Spinal cord (tissue), 10 donors: ENCODE results near the gene ARMC9. TPM values are rescaled to one million over a fixed set of nuclear protein-coding genes. Genes with fewer than 3 reads are reported as not detected.
"Not testable (repeated sequence)": the region's sequence is repeated elsewhere in the genome, so short reads cannot be mapped to it uniquely, and the experiment has no call there.

ENCODE experiments used
- DNase-seq, 6 donors: peaks; one replicate each; pipeline versions ENCODE4 v3.0.0 to v3.0.0-alpha.2; 2013 to 2015; ENCODE audit warnings: low spot score in 6 of 6, low read depth in 4 of 6
- H3K27ac ChIP-seq: one replicate; pipeline ENCODE4 v1.5.1; 2013; ENCODE audit warnings: low read depth, low read length, control low read depth
- H3K27me3 ChIP-seq: one replicate; pipeline ENCODE4 v1.6.1; 2013; ENCODE audit warnings: low read length; ENCODE audit not compliant: control insufficient read depth, insufficient read depth
- H3K36me3 ChIP-seq: one replicate; pipeline ENCODE4 v1.6.1; 2013; ENCODE audit warnings: low read length; ENCODE audit not compliant: control insufficient read depth, insufficient read depth
- H3K4me1 ChIP-seq: one replicate; pipeline ENCODE4 v1.6.1; 2013; ENCODE audit warnings: low read length; ENCODE audit not compliant: control insufficient read depth, insufficient read depth
- H3K4me3 ChIP-seq: one replicate; pipeline ENCODE4 v1.5.1; 2013; ENCODE audit warnings: low read depth, low read length, control low read depth
- H3K9me3 ChIP-seq: one replicate; pipeline ENCODE4 v1.6.1; 2013; ENCODE audit warnings: low read length; ENCODE audit not compliant: control insufficient read depth, insufficient read depth
- WGBS: methylation state at CpG from one replicate; pipeline ENCODE4 v1.1.5; 2013; ENCODE audit warnings: missing lambda C conversion rate; ENCODE audit not compliant: insufficient coverage; 5-methylcytosine and 5-hydroxymethylcytosine counted together
- polyA plus RNA-seq, 2 donors: library from polyadenylated mRNA; unstranded; fragments of 120-200 nt; gene quantifications; one replicate each; pipeline ENCODE4 v1.2.1, GENCODE V29; 2013; ENCODE audit not compliant: insufficient read length in 2 of 2
- total RNA-seq, 2 donors: library from RNA; depleted of rRNA in 1 of 2; stranded (reverse); fragments of 120-200 nt in 1 of 2; fragments of >200 nt in 1 of 2; gene quantifications; one replicate each; pipeline versions ENCODE4 v1.2.3 to v1.2.4, GENCODE V29; 2013 to 2014
- donor health status: healthy.

The ARMC9 gene
- total and polyA plus RNA-seq, 4 donors: 14.4 to 27.6 (median 21.3) TPM

- peaks cover 32% of the 10 kb centered on the region for H3K36me3 ChIP-seq
- no peaks in the 10 kb centered on the region for H3K9me3 ChIP-seq
- 65% methylated on average over 6 of the region's 6 CpGs for WGBS
- H3K4me3 ChIP-seq: no peak overlapping the region
- H3K27ac ChIP-seq: no peak overlapping the region
- DNase-seq: no peak
- peaks cover 24% of the 10 kb centered on the region for H3K4me1 ChIP-seq
- H3K27me3 ChIP-seq: no peaks in the 10 kb centered on the region
These were observed 172.0 kb downstream of the ARMC9 start for GRCh38 chr2:231370429-231370748.

- H3K27ac ChIP-seq: no peak overlapping the region
- no peak for DNase-seq
- 63% methylated on average over 15 of the region's 21 CpGs for WGBS
These were observed 172.5 kb downstream of the ARMC9 start for GRCh38 chr2:231370749-231371429.

GRCh38 chr2:231371430-231372054 lies 173.1 kb downstream of the ARMC9 start:
- WGBS: 63% methylated on average over 13 of the region's 13 CpGs

More at GRCh38 chr2:231370749-231371429, 172.5 kb downstream of the ARMC9 start:
- Histone ChIP-seq H3K4me3 (no peak overlapping the region), H3K36me3 (peaks cover 32% of the 10 kb centered on the region), H3K9me3 (no peaks in the 10 kb centered on the region), H3K4me1 (peaks cover 19% of the 10 kb centered on the region), H3K27me3 (no peaks in the 10 kb centered on the region)

GRCh38 chr2:231372326-231372725 lies 173.9 kb downstream of the ARMC9 start:
- no peak overlapping the region for H3K4me3 ChIP-seq
- H3K27me3 ChIP-seq: no peaks in the 10 kb centered on the region
- peaks cover 29% of the 10 kb centered on the region for H3K36me3 ChIP-seq
- 85% methylated on average over 3 of the region's 7 CpGs for WGBS
- H3K9me3 ChIP-seq: no peaks in the 10 kb centered on the region
- no peak overlapping the region for H3K27ac ChIP-seq
- DNase-seq: no peak
- peaks cover 15% of the 10 kb centered on the region for H3K4me1 ChIP-seq

More at GRCh38 chr2:231371430-231372054, 173.1 kb downstream of the ARMC9 start:
- DNase-seq: no peak
- Histone ChIP-seq H3K27me3 (no peaks in the 10 kb centered on the region), H3K4me1 (peaks cover 15% of the 10 kb centered on the region), H3K4me3 (no peak overlapping the region), H3K27ac (no peak overlapping the region), H3K36me3 (peaks cover 32% of the 10 kb centered on the region), H3K9me3 (no peaks in the 10 kb centered on the region)

GRCh38 chr2:231373184-231373583 lies 174.8 kb downstream of the ARMC9 start:
- H3K36me3 ChIP-seq: peaks cover 29% of the 10 kb centered on the region
- no peak overlapping the region for H3K4me3 ChIP-seq
- no peak for DNase-seq
- WGBS: 100% methylated on average over 1 of the region's 8 CpGs
- peaks cover 15% of the 10 kb centered on the region for H3K4me1 ChIP-seq
- no peaks in the 10 kb centered on the region for H3K27me3 ChIP-seq
- H3K27ac ChIP-seq: no peak overlapping the region
- H3K9me3 ChIP-seq: no peaks in the 10 kb centered on the region

- no peak for DNase-seq
- no peaks in the 10 kb centered on the region for H3K9me3 ChIP-seq
- H3K4me3 ChIP-seq: no peak overlapping the region
- WGBS: 100% methylated on average over 4 of the region's 9 CpGs
- no peak overlapping the region for H3K27ac ChIP-seq
- peaks cover 29% of the 10 kb centered on the region for H3K36me3 ChIP-seq
- H3K4me1 ChIP-seq: peaks cover 15% of the 10 kb centered on the region
- no peaks in the 10 kb centered on the region for H3K27me3 ChIP-seq
These were observed 175.4 kb downstream of the ARMC9 start for GRCh38 chr2:231373786-231374349.

GRCh38 chr2:231374771-231375170 lies 176.3 kb downstream of the ARMC9 start:
- Histone ChIP-seq H3K27ac (no peak overlapping the region), H3K4me1 (peaks cover 19% of the 10 kb centered on the region), H3K27me3 (no peaks in the 10 kb centered on the region), H3K9me3 (no peaks in the 10 kb centered on the region), H3K4me3 (no peak overlapping the region), H3K36me3 (peaks cover 27% of the 10 kb centered on the region)
- DNase-seq: no peak
- 100% methylated on average over 2 of the region's 2 CpGs for WGBS

GRCh38 chr2:231375994-231376615 lies 177.7 kb downstream of the ARMC9 start:
- Histone ChIP-seq H3K4me1 (peaks cover 15% of the 10 kb centered on the region), H3K36me3 (peaks cover 19% of the 10 kb centered on the region)
- H3K27me3 ChIP-seq, H3K27ac ChIP-seq, H3K4me3 ChIP-seq, DNase-seq, H3K9me3 ChIP-seq: not testable (repeated sequence)
- WGBS: 56% methylated on average over 4 of the region's 11 CpGs

GRCh38 chr2:231376857-231377256 lies 178.4 kb downstream of the ARMC9 start:
- peaks cover 7% of the 10 kb centered on the region for H3K4me1 ChIP-seq
- WGBS: 53% methylated on average over 7 of the region's 8 CpGs
- H3K27me3 ChIP-seq: no peaks in the 10 kb centered on the region
- DNase-seq: no peak
- peaks cover 11% of the 10 kb centered on the region for H3K36me3 ChIP-seq
- no peak overlapping the region for H3K27ac ChIP-seq
- H3K9me3 ChIP-seq: no peaks in the 10 kb centered on the region
- no peak overlapping the region for H3K4me3 ChIP-seq
